Ishikawa (cell line): ENCODE data around the gene EIF4A3.

Source experiments
- CEBPB ChIP-seq: IDR thresholded peaks from 2 replicates; pipeline ENCODE4 v1.6.1; 2012
- CREB1 ChIP-seq: IDR thresholded peaks from 2 replicates; pipeline ENCODE4 v1.6.1; 2012; ENCODE audit warnings: low read depth
- EGR1 ChIP-seq: IDR thresholded peaks from 2 replicates; pipeline ENCODE4 v1.6.1; 2012
- EP300 ChIP-seq: IDR thresholded peaks from 2 replicates; pipeline ENCODE4 v1.6.1; 2012; ENCODE audit warnings: borderline replicate concordance
- FOXM1 ChIP-seq: IDR thresholded peaks from 2 replicates; pipeline ENCODE4 v1.6.1; 2012; ENCODE audit warnings: low read depth, borderline replicate concordance
- NFIC ChIP-seq: IDR thresholded peaks from 2 replicates; pipeline ENCODE4 v1.6.1; 2012
- RAD21 ChIP-seq: IDR thresholded peaks from 2 replicates; pipeline ENCODE4 v1.6.1; 2012; ENCODE audit warnings: low read depth
- REST ChIP-seq: IDR thresholded peaks from 2 replicates; pipeline ENCODE4 v1.6.1; 2012; ENCODE audit warnings: low read depth, mild to moderate bottlenecking
- TAF1 ChIP-seq: IDR thresholded peaks from 2 replicates; pipeline ENCODE4 v1.6.1; 2012; ENCODE audit warnings: low read depth, mild to moderate bottlenecking
- TCF12 ChIP-seq: IDR thresholded peaks from 2 replicates; pipeline ENCODE4 v1.6.1; 2012; ENCODE audit warnings: low read depth
- TEAD4 ChIP-seq: IDR thresholded peaks from 2 replicates; pipeline ENCODE4 v1.6.1; 2012
- USF1 ChIP-seq: IDR thresholded peaks from 2 replicates; pipeline ENCODE4 v1.6.1; 2012
- YY1 ChIP-seq: IDR thresholded peaks from 2 replicates; pipeline ENCODE4 v1.6.1; 2012; ENCODE audit warnings: low read depth
- ZBTB7A ChIP-seq: IDR thresholded peaks from 2 replicates; pipeline ENCODE4 v1.6.1; 2012; ENCODE audit warnings: low read depth
- TF ChIP-seq, protein P1 (sequence below): IDR thresholded peaks from 2 replicates; pipeline ENCODE4 v1.6.1; 2012

EIF4A3 gene

DNA sequence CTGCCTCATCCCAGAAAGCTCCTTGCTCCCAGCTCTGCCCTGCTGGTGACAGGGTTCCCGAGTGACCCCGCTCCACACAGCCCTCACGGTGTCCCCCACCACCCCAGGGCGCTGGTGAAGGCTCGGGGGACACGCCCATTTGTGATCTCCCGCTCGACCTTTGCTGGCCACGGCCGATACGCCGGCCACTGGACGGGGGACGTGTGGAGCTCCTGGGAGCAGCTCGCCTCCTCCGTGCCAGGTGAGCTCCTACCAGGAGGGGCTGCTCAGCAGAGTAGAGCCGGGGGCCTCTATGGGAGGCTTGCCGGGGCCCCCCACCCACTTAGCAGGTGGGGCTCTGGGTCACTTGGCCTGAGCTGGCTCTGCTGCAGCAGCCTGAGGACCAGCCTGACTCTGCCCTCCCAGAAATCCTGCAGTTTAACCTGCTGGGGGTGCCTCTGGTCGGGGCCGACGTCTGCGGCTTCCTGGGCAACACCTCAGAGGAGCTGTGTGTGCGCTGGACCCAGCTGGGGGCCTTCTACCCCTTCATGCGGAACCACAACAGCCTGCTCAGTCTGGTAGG is 34.4 kb downstream of the EIF4A3 start:
- TF ChIP-seq EGR1 = no peak
- no peak for TF ChIP-seq USF1
- no peak for TF ChIP-seq TAF1
- TF ChIP-seq FOXM1 = no peak

DNA sequence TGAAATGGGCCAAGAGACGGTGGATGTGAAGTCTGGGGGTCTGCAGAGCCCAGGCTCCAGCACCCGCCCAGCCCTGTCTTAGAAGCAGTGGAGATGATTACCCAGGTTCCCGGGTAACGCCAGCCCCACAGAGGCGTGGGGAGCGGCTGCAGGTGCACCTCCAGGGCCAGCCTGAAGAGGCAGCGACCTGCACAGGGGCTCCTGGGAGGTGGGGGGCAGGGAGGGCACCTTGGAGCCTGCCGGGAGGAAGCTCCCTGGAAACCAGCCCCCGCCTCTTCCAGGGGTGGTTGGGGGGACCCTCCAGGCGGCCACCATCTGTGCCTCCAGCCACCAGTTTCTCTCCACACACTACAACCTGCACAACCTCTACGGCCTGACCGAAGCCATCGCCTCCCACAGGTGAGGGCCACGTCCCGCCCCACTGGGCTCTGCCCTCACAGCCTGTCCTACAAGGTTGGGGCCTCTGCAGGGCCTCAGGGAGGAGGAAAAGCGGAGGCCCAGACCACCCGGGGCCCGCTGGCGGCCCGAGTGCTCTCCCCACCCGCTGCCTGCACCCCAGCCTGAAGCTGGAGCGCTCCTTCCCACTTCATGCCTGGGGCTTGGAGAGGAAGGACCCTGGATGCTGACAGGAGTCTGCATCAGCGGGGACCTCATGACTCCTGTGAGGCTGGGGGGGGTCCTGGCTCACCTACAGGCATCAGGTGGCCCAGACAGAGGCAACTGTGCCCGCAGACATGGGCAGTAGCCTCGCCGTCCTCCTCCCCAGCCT is 35.0 kb downstream of the EIF4A3 start:
- TF ChIP-seq EP300 (no peak), ZBTB7A (no peak), EGR1 (no peak), CEBPB (no peak), USF1 (no peak), TCF12 (no peak), REST (no peak), TEAD4 (no peak), YY1 (no peak), RAD21 (no peak), FOXM1 (no peak), NFIC (no peak)

- TF ChIP-seq NFIC (no peak), EP300 (no peak), FOXM1 (no peak), RAD21 (no peak), CEBPB (no peak), USF1 (no peak), CREB1 (no peak), REST (no peak), EGR1 (no peak), YY1 (no peak), TCF12 (no peak), ZBTB7A (no peak), TAF1 (no peak), TEAD4 (no peak)
- TF ChIP-seq, protein P1, sequence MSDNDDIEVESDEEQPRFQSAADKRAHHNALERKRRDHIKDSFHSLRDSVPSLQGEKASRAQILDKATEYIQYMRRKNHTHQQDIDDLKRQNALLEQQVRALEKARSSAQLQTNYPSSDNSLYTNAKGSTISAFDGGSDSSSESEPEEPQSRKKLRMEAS = no peak
Measured at GRCh38 chr17:80110927-80111701, 35.8 kb downstream of the EIF4A3 start.

DNA sequence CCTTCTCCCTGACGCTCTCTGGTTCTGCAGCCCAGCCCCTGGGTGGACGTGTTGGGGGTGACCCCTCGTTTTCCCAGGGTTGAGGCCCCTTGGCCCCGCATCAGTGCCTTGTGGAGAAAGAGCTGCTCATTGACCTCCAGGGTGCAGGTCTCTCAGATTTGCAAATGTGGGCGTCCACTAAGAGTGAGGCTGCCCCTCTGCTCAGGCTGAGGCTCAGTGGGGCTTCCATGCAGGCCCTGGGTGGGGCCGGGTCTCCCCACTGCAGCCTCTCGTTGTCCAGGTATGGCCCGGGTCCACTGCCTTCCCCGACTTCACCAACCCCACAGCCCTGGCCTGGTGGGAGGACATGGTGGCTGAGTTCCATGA is 36.5 kb downstream of the EIF4A3 start:
- TF ChIP-seq NFIC (no peak), RAD21 (no peak), TAF1 (no peak), USF1 (no peak), YY1 (no peak), ZBTB7A (no peak), REST (no peak), TEAD4 (no peak), CREB1 (no peak), FOXM1 (no peak), CEBPB (no peak), EP300 (no peak)
- TF ChIP-seq, protein P1 = no peak
